Measurements from ENCODE around the gene MAGEA6.
"Not testable (repeated sequence)": the region's sequence is repeated elsewhere in the genome, so short reads cannot be mapped to it uniquely, and the experiment has no call there.

DNA sequence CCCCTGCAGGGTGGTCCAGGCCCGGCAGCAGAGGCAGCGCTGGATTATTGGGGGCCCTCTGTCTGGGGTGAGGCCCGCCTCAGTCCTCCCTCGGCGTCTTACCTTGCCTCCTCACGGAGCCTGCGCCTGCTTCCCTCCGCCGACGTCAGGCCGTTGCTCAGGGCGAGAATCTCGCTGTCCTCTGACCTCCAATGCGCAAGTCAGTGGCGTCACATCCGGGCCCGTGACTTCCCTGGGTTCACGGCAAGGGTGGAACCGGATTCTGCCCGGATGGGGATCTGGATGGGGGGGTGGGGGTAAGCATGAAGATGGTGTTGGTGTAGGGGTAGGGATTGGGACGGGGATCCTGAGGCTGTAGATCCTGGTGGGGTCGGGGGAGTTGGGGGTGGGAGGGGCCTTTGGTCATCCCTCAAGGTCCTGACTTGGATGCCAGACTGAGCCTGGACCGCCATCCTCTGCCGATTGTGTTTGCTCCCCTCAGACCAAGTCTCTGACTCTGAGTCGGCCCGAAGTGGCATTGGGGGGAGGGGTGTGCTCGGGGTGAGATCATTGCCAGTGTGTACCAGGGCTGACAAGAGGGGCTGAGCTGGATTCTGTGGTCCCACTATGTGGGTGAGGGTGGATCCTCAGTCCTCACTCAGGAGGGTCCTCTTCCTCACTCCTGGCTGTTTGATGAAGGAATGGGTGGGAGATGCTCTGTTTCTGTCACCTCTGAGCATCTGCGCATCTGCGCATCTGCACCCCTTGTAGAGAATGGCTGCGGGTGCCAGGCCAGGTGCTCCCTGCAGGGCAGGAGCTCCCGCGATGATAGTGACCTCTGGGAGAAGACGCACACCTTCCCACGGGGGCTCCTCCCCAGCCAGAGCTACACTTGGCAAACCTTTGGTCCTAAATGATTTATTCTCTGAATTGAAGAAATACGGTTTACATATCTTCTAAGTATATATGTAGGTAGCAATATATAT, 15.5 kb downstream of the MAGEA6 start, which contains the start of gene MAGEA2:
- not testable (repeated sequence) for TF ChIP-seq POLR2A (IDR thresholded peaks at IDR 0.05)
- TF ChIP-seq, protein P1, sequence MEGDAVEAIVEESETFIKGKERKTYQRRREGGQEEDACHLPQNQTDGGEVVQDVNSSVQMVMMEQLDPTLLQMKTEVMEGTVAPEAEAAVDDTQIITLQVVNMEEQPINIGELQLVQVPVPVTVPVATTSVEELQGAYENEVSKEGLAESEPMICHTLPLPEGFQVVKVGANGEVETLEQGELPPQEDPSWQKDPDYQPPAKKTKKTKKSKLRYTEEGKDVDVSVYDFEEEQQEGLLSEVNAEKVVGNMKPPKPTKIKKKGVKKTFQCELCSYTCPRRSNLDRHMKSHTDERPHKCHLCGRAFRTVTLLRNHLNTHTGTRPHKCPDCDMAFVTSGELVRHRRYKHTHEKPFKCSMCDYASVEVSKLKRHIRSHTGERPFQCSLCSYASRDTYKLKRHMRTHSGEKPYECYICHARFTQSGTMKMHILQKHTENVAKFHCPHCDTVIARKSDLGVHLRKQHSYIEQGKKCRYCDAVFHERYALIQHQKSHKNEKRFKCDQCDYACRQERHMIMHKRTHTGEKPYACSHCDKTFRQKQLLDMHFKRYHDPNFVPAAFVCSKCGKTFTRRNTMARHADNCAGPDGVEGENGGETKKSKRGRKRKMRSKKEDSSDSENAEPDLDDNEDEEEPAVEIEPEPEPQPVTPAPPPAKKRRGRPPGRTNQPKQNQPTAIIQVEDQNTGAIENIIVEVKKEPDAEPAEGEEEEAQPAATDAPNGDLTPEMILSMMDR (IDR thresholded peaks at IDR 0.05): not testable (repeated sequence)
